HG03039 (cell line): ENCODE measurements around the gene KRT86.
"Not testable (repeated sequence)": the region's sequence is repeated elsewhere in the genome, so short reads cannot be mapped to it uniquely, and the experiment has no call there.

Experiments used
- ATAC-seq: cut with Tn5 transposase; IDR thresholded peaks from one replicate; pipeline ENCODE4 v1.9.1; 2021; ENCODE audit warnings: mild to moderate bottlenecking, moderate library complexity; ENCODE audit not compliant: unreplicated experiment

The KRT86 gene

GRCh38 chr12:52290483-52291134, 16.2 kb downstream of the KRT86 start:
- ATAC-seq: not testable (repeated sequence)

- no peak for ATAC-seq
Measured at GRCh38 chr12:52291267-52291935, 17.0 kb downstream of the KRT86 start, which contains the start of gene KRT81. KRT81 (minus strand) TSS chr12:52291534; CDS start chr12:52291465, 69 bp downstream.

- ATAC-seq: no peak
Measured at GRCh38 chr12:52293926-52294325, 19.5 kb downstream of the KRT86 start.

GRCh38 chr12:52294803-52295202, 20.4 kb downstream of the KRT86 start:
- no peak for ATAC-seq

GRCh38 chr12:52295663-52296062, 21.2 kb downstream of the KRT86 start:
- ATAC-seq: no peak

GRCh38 chr12:52296572-52297215, 22.2 kb downstream of the KRT86 start:
- ATAC-seq: no peak

- ATAC-seq: no peak
Measured at GRCh38 chr12:52298677-52299190, 24.3 kb downstream of the KRT86 start.

- ATAC-seq: no peak
Measured at GRCh38 chr12:52300796-52301691, 26.6 kb downstream of the KRT86 start.

GRCh38 chr12:52301721-52302120, 27.3 kb downstream of the KRT86 start:
- ATAC-seq: not testable (repeated sequence)

GRCh38 chr12:52302242-52302914, 27.9 kb downstream of the KRT86 start:
- not testable (repeated sequence) for ATAC-seq

- ATAC-seq: peak; percentile 51
Measured at GRCh38 chr12:52304941-52305411, 30.5 kb downstream of the KRT86 start.

- no peak for ATAC-seq
Measured at GRCh38 chr12:52305921-52306705, 31.7 kb downstream of the KRT86 start.

GRCh38 chr12:52306731-52307130, 32.3 kb downstream of the KRT86 start:
- ATAC-seq: no peak

GRCh38 chr12:52307836-52308805, 33.7 kb downstream of the KRT86 start:
- no peak for ATAC-seq

- ATAC-seq: no peak
Measured at GRCh38 chr12:52308806-52309425, 34.5 kb downstream of the KRT86 start.

- ATAC-seq: no peak
Measured at GRCh38 chr12:52310622-52311284, 36.3 kb downstream of the KRT86 start.

GRCh38 chr12:52311285-52311648, 36.8 kb downstream of the KRT86 start:
- no peak for ATAC-seq
